ENCODE measurements around the gene MAEA.

DNA sequence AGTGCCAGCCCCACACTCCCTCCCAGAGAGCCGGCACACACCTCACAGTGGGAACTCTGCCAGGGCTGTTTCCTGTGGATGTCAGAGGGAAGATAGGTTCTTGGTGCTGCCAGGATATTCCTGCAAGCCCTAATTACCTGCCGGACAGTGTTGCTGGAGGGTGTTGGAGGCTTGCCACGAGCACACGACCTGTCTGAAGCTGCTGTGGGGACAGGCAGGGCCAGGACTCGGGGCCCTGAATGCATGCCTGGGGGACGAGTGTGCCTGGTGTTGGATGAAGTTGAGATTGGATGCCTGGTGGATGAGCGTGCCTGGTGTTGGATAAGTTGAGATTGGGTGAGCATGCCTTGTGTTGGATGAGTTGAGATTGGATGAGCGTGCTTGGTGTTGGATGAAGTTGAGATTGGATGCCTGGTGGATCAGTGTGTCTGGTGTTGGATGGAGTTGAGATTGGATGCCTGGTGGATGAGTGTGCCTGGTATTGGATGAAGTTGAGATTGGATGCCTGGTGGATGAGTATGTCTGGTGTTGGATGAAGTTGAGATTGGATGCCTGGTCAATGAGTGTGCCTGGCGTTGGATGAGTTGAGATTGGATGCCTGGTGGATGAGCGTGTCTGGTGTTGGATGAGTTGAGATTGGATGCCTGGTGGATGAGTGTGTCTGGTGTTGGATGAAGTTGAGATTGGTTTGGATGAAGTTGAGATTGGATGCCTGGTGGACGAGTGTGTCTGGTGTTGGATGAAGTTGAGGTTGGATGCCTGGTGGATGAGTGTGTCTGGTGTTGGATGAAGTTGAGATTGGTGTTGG is 34.1 kb downstream of the MAEA start:
- TF ChIP-seq CTCF (IDR thresholded peaks at IDR 0.05; ENCODE audit: insufficient read depth, low read length, poor library complexity, severe bottlenecking): no peak
- TF ChIP-seq EZH2phosphoT487 (conservative IDR thresholded peaks at IDR 0.05; ENCODE audit: low read length): no peak
